GM12892 (cell line): ENCODE data around the gene PHTF1.

Experiments used
- POLR2A ChIP-seq: IDR thresholded peaks from 2 replicates; pipeline ENCODE4 v1.6.1; 2011; ENCODE audit warnings: low read depth, low read length, control low read depth
- POLR2AphosphoS5 ChIP-seq: IDR thresholded peaks from 2 replicates; pipeline ENCODE4 v1.6.1; 2011; ENCODE audit warnings: low read depth, low read length, control low read depth

- TF ChIP-seq POLR2AphosphoS5 (no peak), POLR2A (no peak)
Measured at GRCh38 chr1:113659556-113659955, 99.7 kb downstream of the PHTF1 start.
